ENCODE data around the gene MCCC1.

DNA sequence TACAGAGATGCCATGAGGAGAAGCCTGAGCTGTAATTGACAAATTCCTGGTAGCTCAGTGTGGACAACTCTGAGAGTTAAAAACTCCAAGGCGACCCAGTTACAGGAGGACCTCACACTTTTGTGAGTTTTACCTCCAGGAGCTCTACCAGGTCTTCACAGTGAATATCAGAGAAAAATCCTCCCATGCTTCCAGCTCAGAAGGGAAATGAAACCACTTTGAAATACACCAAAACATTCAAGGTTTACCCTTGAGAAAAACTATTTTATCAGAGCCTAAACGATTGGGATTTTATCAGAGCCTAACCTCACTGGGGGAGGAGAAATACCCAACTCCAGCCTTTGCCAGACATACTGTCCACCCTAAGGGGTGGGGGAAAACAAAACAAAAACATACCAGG, 52.4 kb downstream of the MCCC1 start:
- TF ChIP-seq EZH2 (IDR thresholded peaks at IDR 0.05) (no peak), POLR2AphosphoS5 (IDR thresholded peaks at IDR 0.05; ENCODE audit: borderline replicate concordance, low read depth, low read length) (no peak), FOXP2 (optimal IDR thresholded peaks at IDR 0.05; ENCODE audit: control extremely low read depth, extremely low read length, insufficient read depth) (no peak)

Data from SK-N-MC (cell line).